ENCODE data around the gene MAG.

- TF ChIP-seq, protein P1, sequence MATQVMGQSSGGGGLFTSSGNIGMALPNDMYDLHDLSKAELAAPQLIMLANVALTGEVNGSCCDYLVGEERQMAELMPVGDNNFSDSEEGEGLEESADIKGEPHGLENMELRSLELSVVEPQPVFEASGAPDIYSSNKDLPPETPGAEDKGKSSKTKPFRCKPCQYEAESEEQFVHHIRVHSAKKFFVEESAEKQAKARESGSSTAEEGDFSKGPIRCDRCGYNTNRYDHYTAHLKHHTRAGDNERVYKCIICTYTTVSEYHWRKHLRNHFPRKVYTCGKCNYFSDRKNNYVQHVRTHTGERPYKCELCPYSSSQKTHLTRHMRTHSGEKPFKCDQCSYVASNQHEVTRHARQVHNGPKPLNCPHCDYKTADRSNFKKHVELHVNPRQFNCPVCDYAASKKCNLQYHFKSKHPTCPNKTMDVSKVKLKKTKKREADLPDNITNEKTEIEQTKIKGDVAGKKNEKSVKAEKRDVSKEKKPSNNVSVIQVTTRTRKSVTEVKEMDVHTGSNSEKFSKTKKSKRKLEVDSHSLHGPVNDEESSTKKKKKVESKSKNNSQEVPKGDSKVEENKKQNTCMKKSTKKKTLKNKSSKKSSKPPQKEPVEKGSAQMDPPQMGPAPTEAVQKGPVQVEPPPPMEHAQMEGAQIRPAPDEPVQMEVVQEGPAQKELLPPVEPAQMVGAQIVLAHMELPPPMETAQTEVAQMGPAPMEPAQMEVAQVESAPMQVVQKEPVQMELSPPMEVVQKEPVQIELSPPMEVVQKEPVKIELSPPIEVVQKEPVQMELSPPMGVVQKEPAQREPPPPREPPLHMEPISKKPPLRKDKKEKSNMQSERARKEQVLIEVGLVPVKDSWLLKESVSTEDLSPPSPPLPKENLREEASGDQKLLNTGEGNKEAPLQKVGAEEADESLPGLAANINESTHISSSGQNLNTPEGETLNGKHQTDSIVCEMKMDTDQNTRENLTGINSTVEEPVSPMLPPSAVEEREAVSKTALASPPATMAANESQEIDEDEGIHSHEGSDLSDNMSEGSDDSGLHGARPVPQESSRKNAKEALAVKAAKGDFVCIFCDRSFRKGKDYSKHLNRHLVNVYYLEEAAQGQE (IDR thresholded peaks at IDR 0.05; ENCODE audit: insufficient read depth in 1 of 2, low read depth in 2 of 2, low read length in 2 of 2): no peak
- no peak for TF ChIP-seq POLR2AphosphoS5 (IDR thresholded peaks at IDR 0.05; ENCODE audit: low read depth, low read length)
Measured at GRCh38 chr19:35311901-35312665, 20.1 kb downstream of the MAG start.

All from PFSK-1 (cell line).